AG04450 (cell line): ENCODE data around the gene MAP2K3. TPM values are rescaled to one million over a fixed set of nuclear protein-coding genes. Genes with fewer than 3 reads are reported as not detected.

Experiments
- CTCF ChIA-PET: fragments of 300-600, 350-600 bp; formaldehyde crosslinking; extraction: SDS; loops from one replicate; lab custom pipeline; 2022; ENCODE audit warnings: antibody characterized with exemption, inconsistent platforms; lab: Charles Lee
- POLR2A ChIA-PET: fragments of 350-600 bp; formaldehyde crosslinking; extraction: SDS; loops from one replicate; lab custom pipeline; 2021; ENCODE audit warnings: antibody characterized with exemption, inconsistent platforms; lab: Yijun Ruan, JAX
- DNase-seq: peaks from one replicate; pipeline ENCODE4 v3.0.0-alpha.2; 2011; ENCODE audit warnings: low read depth, low spot score
- H3K27ac ChIP-seq: one replicate; pipeline ENCODE4 v1.5.1; 2012; ENCODE audit warnings: low read depth, low read length, control low read depth
- H3K27me3 ChIP-seq: one replicate; pipeline ENCODE4 v1.6.0; 2012; ENCODE audit warnings: low read length; ENCODE audit not compliant: control insufficient read depth, insufficient read depth
- H3K4me3 ChIP-seq: 2 replicates; pipeline ENCODE4 v1.5.1; 2011; ENCODE audit warnings: mild to moderate bottlenecking, low read depth, low read length, control low read depth
- H3K9me3 ChIP-seq: 2 replicates; pipeline ENCODE4 v1.5.1; 2012; ENCODE audit warnings: low read length; ENCODE audit not compliant: control insufficient read depth, insufficient read depth
- CTCF ChIP-seq: IDR thresholded peaks from 2 replicates; pipeline ENCODE4 v1.5.1; 2011; ENCODE audit warnings: low read depth, low read length, control low read depth, inconsistent platforms
- polyA plus RNA-seq: library from polyadenylated mRNA; depleted of rRNA; stranded (reverse); fragments of >200 nt; gene quantifications from 2 replicates; pipeline ENCODE4 v1.2.3, GENCODE V29; 2011

Gene MAP2K3
- polyA plus RNA-seq, 1 experiment, result 13.7 TPM

- no peaks in the 10 kb centered on the region for H3K27me3 ChIP-seq
- POLR2A ChIA-PET, result interaction anchor here (0.8 kb wide), 1 partner anchor 10 kb away, joined by 4 read pairs; no protein-coding TSS in a partner anchor
- TF ChIP-seq CTCF, result no peak
- no peak overlapping the region for H3K27ac ChIP-seq
- CTCF ChIA-PET, result interaction anchor here (1.2 kb wide), 1 partner anchor 216 kb away, joined by 3 read pairs; no protein-coding TSS in a partner anchor
- DNase-seq, result no peak
- H3K4me3 ChIP-seq, result no peak overlapping the region
- H3K9me3 ChIP-seq, result peaks cover 88% of the 10 kb centered on the region
Measured at GRCh38 chr17:21296097-21297025, 11.8 kb downstream of the MAP2K3 start.

GRCh38 chr17:21297026-21297520, 12.6 kb downstream of the MAP2K3 start:
- DNase-seq, result no peak
- no peak for TF ChIP-seq CTCF
- ChIA-PET CTCF (no interaction called here), POLR2A (no interaction called here)
- H3K9me3 ChIP-seq, result peaks cover 87% of the 10 kb centered on the region
- H3K27ac ChIP-seq, result no peak overlapping the region
- H3K4me3 ChIP-seq, result no peak overlapping the region
- H3K27me3 ChIP-seq, result no peaks in the 10 kb centered on the region

DNA sequence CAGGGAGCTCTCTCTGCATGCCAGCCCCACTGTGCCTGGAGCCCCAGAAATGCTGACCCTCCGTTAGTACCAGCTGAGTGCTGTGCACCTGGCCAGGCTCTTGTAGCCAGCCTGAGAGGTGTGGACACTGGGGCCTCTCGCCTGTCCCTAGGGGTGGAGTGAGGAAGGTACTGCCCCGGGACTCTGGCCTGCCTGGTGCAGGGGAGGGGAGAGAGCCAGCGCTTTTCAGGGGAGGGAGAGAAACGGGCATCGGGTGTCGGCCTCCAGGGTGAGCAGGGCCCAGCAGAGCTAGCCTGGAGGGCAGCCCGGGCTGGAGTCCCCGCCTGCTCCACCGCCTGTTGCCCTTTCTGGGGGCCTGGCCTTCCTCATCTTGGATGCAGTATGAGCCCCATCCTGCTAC, 13.1 kb downstream of the MAP2K3 start:
- no peaks in the 10 kb centered on the region for H3K27me3 ChIP-seq
- H3K9me3 ChIP-seq, result peaks cover 83% of the 10 kb centered on the region
- no peak for DNase-seq
- no peak for TF ChIP-seq CTCF
- no peak overlapping the region for H3K4me3 ChIP-seq
- H3K27ac ChIP-seq, result no peak overlapping the region
- ChIA-PET POLR2A (no interaction called here), CTCF (no interaction called here)

DNA sequence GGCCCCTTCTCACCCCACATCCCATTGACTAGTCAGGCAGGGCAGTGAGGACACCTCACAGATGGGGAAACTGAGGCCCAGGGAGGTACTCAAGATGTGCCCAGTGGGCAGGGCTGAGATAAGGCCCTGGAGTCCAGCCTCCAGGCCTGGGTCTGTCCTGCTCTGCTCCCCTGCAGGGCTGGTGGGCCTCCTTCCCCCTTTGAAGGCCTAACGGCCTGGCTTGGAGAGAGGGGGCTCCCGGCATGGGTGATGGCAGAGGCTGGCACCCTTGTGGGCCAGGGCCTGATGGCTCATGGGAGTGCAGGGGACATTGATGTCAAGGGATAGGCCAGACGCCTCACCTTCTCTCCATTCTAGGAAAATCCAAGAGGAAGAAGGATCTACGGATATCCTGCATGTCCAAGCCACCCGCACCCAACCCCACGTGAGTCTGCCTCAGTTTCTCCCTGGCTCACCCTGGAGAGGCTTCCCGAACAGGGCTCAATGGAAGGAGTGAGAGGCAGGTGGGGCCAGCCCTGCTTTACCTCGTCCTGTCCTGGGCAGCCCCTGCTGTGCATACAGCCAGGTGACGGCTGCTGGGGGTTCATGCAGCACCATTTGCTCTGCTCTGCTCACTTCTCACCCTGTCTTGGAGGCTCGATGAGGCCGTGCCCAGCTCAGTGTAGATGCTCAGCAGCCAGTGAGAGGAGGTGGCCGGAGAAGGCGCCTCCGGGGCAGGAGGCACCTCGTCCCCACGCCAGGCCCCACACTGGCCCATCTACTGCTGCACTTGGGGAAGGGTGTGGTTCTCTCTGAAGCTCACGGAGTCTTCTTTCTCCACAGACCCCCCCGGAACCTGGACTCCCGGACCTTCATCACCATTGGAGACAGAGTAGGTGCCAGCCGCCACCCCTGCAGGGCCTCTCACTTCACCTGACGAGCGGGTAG, 13.8 kb downstream of the MAP2K3 start:
- no peaks in the 10 kb centered on the region for H3K27me3 ChIP-seq
- TF ChIP-seq CTCF, result no peak
- H3K9me3 ChIP-seq, result peaks cover 82% of the 10 kb centered on the region
- H3K4me3 ChIP-seq, result no peak overlapping the region
- no peak for DNase-seq
- no peak overlapping the region for H3K27ac ChIP-seq
- CTCF ChIA-PET, result no interaction called here
- POLR2A ChIA-PET, result no interaction called here
